H9 (cell line): ENCODE results near the gene SNCA. TPM values are rescaled to one million over a fixed set of nuclear protein-coding genes. Genes with fewer than 3 reads are reported as not detected.

ENCODE experiments used
- DNase-seq: peaks from one replicate; pipeline ENCODE4 v3.0.0-alpha.2; 2017
- H2AFZ ChIP-seq: one replicate; pipeline ENCODE4 v1.6.1; 2013; ENCODE audit warnings: mild to moderate bottlenecking, low read length, control low read depth, moderate library complexity
- H2AK5ac ChIP-seq: 2 replicates; pipeline ENCODE4 v1.6.1; 2013; ENCODE audit warnings: low read length, control low read depth, mixed read lengths; ENCODE audit not compliant: insufficient read length
- H2BK120ac ChIP-seq: one replicate; pipeline ENCODE4 v1.6.1; 2013; ENCODE audit warnings: low read depth, mild to moderate bottlenecking, low read length, control low read depth, inconsistent platforms; ENCODE audit not compliant: poor library complexity, severe bottlenecking
- H2BK12ac ChIP-seq: 2 replicates; pipeline ENCODE4 v1.6.1; 2013; ENCODE audit warnings: low read length, control low read depth, mixed read lengths, low read depth; ENCODE audit not compliant: insufficient read length
- H2BK15ac ChIP-seq: 2 replicates; pipeline ENCODE4 v1.6.1; 2013; ENCODE audit warnings: low read depth, low read length, control low read depth
- H2BK20ac ChIP-seq: one replicate; pipeline ENCODE4 v1.6.1; 2013; ENCODE audit warnings: low read depth, mild to moderate bottlenecking, low read length, control low read depth, inconsistent platforms; ENCODE audit not compliant: poor library complexity, severe bottlenecking
- H2BK5ac ChIP-seq: 2 replicates; pipeline ENCODE4 v1.6.1; 2013; ENCODE audit warnings: low read length, control low read depth, mixed read lengths; ENCODE audit not compliant: insufficient read length
- H3K14ac ChIP-seq: 2 replicates; pipeline ENCODE4 v1.6.1; 2013; ENCODE audit warnings: low read length, control low read depth; ENCODE audit not compliant: insufficient read depth
- H3K18ac ChIP-seq: 2 replicates; pipeline ENCODE4 v1.6.1; 2013; ENCODE audit warnings: low read depth, mild to moderate bottlenecking, mixed read lengths, low read length, control low read depth; ENCODE audit not compliant: insufficient read length
- H3K23ac ChIP-seq: 2 replicates; pipeline ENCODE4 v1.6.1; 2013; ENCODE audit warnings: low read length, control low read depth, mixed read lengths, low read depth; ENCODE audit not compliant: insufficient read length
- H3K23me2 ChIP-seq: 2 replicates; pipeline ENCODE4 v1.6.1; 2013; ENCODE audit warnings: low read depth, mild to moderate bottlenecking, mixed read lengths, low read length, control low read depth; ENCODE audit not compliant: insufficient read length, poor library complexity, severe bottlenecking
- H3K27ac ChIP-seq: 2 replicates; pipeline ENCODE4 v1.5.1; 2013; ENCODE audit warnings: low read length, control low read depth, mixed read lengths, low read depth; ENCODE audit not compliant: insufficient read length
- H3K27me3 ChIP-seq: 2 replicates; pipeline ENCODE4 v1.6.1; 2013; ENCODE audit warnings: low read length, control low read depth, inconsistent platforms; ENCODE audit not compliant: insufficient read depth
- H3K4ac ChIP-seq: 2 replicates; pipeline ENCODE4 v1.6.1; 2013; ENCODE audit warnings: low read depth, mild to moderate bottlenecking, control low read depth, inconsistent platforms, low read length, moderate library complexity
- H3K4me1 ChIP-seq: 2 replicates; pipeline ENCODE4 v1.6.1; 2013; ENCODE audit warnings: low read length, control low read depth, inconsistent platforms; ENCODE audit not compliant: insufficient read depth
- H3K4me2 ChIP-seq: 2 replicates; pipeline ENCODE4 v1.6.1; 2013; ENCODE audit warnings: low read length, control low read depth, mixed read lengths; ENCODE audit not compliant: insufficient read length, insufficient read depth
- H3K56ac ChIP-seq: 2 replicates; pipeline ENCODE4 v1.6.1; 2013; ENCODE audit warnings: low read depth, mild to moderate bottlenecking, mixed read lengths, low read length, control low read depth; ENCODE audit not compliant: insufficient read length
- H3K79me1 ChIP-seq: 2 replicates; pipeline ENCODE4 v1.6.1; 2013; ENCODE audit warnings: low read depth, mild to moderate bottlenecking, moderate library complexity, low read length, control low read depth, inconsistent platforms; ENCODE audit not compliant: insufficient read depth, poor library complexity, severe bottlenecking
- H3K79me2 ChIP-seq: 2 replicates; pipeline ENCODE4 v1.6.1; 2013; ENCODE audit warnings: low read length, control low read depth, inconsistent platforms; ENCODE audit not compliant: insufficient read depth
- H3K9ac ChIP-seq: 2 replicates; pipeline ENCODE4 v1.6.1; 2013; ENCODE audit warnings: low read length, control low read depth, mixed read lengths; ENCODE audit not compliant: insufficient read length; ENCODE audit errors: extremely low read depth
- H3K9me3 ChIP-seq: one replicate; pipeline ENCODE4 v1.6.1; 2013; ENCODE audit warnings: low read depth, low read length, inconsistent platforms; ENCODE audit not compliant: control insufficient read depth
- H3T11ph ChIP-seq: one replicate; pipeline ENCODE4 v1.6.1; 2013; ENCODE audit warnings: mild to moderate bottlenecking, low read length, control low read depth, inconsistent platforms
- H4K20me1 ChIP-seq: one replicate; pipeline ENCODE4 v1.6.1; 2013; ENCODE audit not compliant: control insufficient read depth, insufficient read length, insufficient read depth
- H4K5ac ChIP-seq: 2 replicates; pipeline ENCODE4 v1.6.1; 2013; ENCODE audit warnings: low read depth, mild to moderate bottlenecking, mixed read lengths, low read length, control low read depth; ENCODE audit not compliant: insufficient read length
- H4K8ac ChIP-seq: replicated peaks from 2 replicates; pipeline ENCODE4 v1.6.1; 2013; ENCODE audit warnings: low read length, control low read depth, mixed read lengths, low read depth; ENCODE audit not compliant: insufficient read length
- H4K91ac ChIP-seq: 2 replicates; pipeline ENCODE4 v1.6.1; 2013; ENCODE audit warnings: low read depth, mild to moderate bottlenecking, moderate library complexity, mixed read lengths, low read length, control low read depth; ENCODE audit not compliant: insufficient read length
- H3K27ac Mint-ChIP-seq, 3 experiments: 2 replicates in 2 of 3; 3 replicates in 1 of 3; pipeline ENCODE4 v1.8.0; 2020 to 2021; ENCODE audit warnings: mixed read lengths in 3 of 3, mild to moderate bottlenecking in 1 of 3, moderate library complexity in 1 of 3
- H3K27me3 Mint-ChIP-seq: 2 replicates; pipeline ENCODE4 v1.8.0; 2021; ENCODE audit warnings: low read depth, mild to moderate bottlenecking, moderate library complexity, mixed read lengths
- H3K36me3 Mint-ChIP-seq, 3 experiments: 2 replicates in 2 of 3; 3 replicates in 1 of 3; pipeline ENCODE4 v1.8.0; 2020 to 2021; ENCODE audit warnings: low read depth in 3 of 3, mixed read lengths in 3 of 3; ENCODE audit not compliant: insufficient read depth in 1 of 3
- H3K4me1 Mint-ChIP-seq, 2 experiments: 2 replicates each; pipeline ENCODE4 v1.8.0; 2020; ENCODE audit warnings: mixed read lengths in 2 of 2
- H3K4me3 Mint-ChIP-seq, 2 experiments: 2 replicates in 1 of 2; 3 replicates in 1 of 2; pipeline ENCODE4 v1.8.0; 2020 to 2021; ENCODE audit warnings: mild to moderate bottlenecking in 2 of 2, mixed read lengths in 2 of 2, moderate library complexity in 1 of 2
- H3K9me3 Mint-ChIP-seq, 2 experiments: 2 replicates in 1 of 2; 3 replicates in 1 of 2; pipeline ENCODE4 v1.8.0; 2020; ENCODE audit warnings: mild to moderate bottlenecking in 2 of 2, mixed read lengths in 2 of 2, moderate library complexity in 1 of 2
- WGBS: extraction: QIAGEN DNeasy Blood & Tissue Kit; methylation state at CpG from one replicate; pipeline ENCODE4 v1.1.7; 2013; ENCODE audit warnings: missing lambda C conversion rate, low lambda C conversion rate, mixed read lengths; ENCODE audit not compliant: insufficient read length; ENCODE audit errors: extremely low coverage; 5-methylcytosine and 5-hydroxymethylcytosine counted together
- total RNA-seq: library from RNA; stranded (reverse); gene quantifications from 2 replicates; pipeline ENCODE4 v1.2.1, GENCODE V29; 2021
- TF ChIP-seq, protein P1 (sequence below): fragments of 200-600 bp; sonication (generic); conservative IDR thresholded peaks from 3 replicates; pipeline ENCODE4 v1.8.0; 2021; ENCODE audit warnings: antibody characterized with exemption, mild to moderate bottlenecking

SNCA gene
- total RNA-seq, 1 experiment from 2014 or later = 8.5 TPM

DNA sequence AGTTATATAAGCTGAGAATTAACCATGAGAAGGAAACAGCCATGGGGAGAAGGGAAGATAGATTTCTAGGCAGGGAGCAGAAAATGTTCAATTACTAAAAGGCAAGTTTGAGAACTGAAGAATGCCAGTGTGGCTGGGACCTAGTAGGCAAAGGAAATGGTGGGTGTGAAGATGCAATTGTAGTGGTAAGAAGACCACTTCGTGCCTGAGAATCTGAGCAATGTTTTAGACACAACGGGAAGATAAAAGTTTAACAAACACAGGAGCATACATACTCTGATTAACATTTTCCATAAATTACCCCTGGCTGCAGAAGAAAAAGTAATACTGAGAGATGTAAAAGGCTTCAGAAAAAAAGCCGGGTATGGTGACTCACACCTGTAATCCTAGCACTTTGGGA, 39.6 kb upstream of the SNCA start:
- H3K23ac ChIP-seq = no peak overlapping the region
- no peak overlapping the region for H2BK12ac ChIP-seq
- H4K5ac ChIP-seq = no peak overlapping the region
- no peaks in the 10 kb centered on the region for H3K79me2 ChIP-seq
- Mint-ChIP-seq H3K4me3 (no peak overlapping the region), H3K4me1 (no peaks in the 10 kb centered on the region), H3K27ac (no peak overlapping the region), H3K36me3 (no peaks in the 10 kb centered on the region), H3K9me3 (no peaks in the 10 kb centered on the region), H3K27me3 (no peaks in the 10 kb centered on the region)
- no peak overlapping the region for H2BK120ac ChIP-seq
- H3K9me3 ChIP-seq = no peaks in the 10 kb centered on the region
- H3K27ac ChIP-seq = no peak overlapping the region
- no peak overlapping the region for H3K18ac ChIP-seq
- no peak overlapping the region for H4K8ac ChIP-seq
- TF ChIP-seq, protein P1, sequence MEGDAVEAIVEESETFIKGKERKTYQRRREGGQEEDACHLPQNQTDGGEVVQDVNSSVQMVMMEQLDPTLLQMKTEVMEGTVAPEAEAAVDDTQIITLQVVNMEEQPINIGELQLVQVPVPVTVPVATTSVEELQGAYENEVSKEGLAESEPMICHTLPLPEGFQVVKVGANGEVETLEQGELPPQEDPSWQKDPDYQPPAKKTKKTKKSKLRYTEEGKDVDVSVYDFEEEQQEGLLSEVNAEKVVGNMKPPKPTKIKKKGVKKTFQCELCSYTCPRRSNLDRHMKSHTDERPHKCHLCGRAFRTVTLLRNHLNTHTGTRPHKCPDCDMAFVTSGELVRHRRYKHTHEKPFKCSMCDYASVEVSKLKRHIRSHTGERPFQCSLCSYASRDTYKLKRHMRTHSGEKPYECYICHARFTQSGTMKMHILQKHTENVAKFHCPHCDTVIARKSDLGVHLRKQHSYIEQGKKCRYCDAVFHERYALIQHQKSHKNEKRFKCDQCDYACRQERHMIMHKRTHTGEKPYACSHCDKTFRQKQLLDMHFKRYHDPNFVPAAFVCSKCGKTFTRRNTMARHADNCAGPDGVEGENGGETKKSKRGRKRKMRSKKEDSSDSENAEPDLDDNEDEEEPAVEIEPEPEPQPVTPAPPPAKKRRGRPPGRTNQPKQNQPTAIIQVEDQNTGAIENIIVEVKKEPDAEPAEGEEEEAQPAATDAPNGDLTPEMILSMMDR = no peak
- H4K20me1 ChIP-seq = no peaks in the 10 kb centered on the region
- H2BK5ac ChIP-seq = no peak overlapping the region
- no CpG with 5 or more reads among the region's 3 CpGs for WGBS
- no peak overlapping the region for H3T11ph ChIP-seq
- H2AFZ ChIP-seq = no peak overlapping the region
- no peaks in the 10 kb centered on the region for H3K23me2 ChIP-seq
- no peak overlapping the region for H2BK15ac ChIP-seq
- no peak overlapping the region for H3K4ac ChIP-seq
- H2AK5ac ChIP-seq = no peak overlapping the region
- H4K91ac ChIP-seq = no peak overlapping the region
- H2BK20ac ChIP-seq = no peak overlapping the region
- H3K14ac ChIP-seq = no peak overlapping the region
- H3K27me3 ChIP-seq = no peaks in the 10 kb centered on the region
- H3K9ac ChIP-seq = no peak overlapping the region
- H3K4me2 ChIP-seq = no peak overlapping the region
- H3K56ac ChIP-seq = no peak overlapping the region
- no peaks in the 10 kb centered on the region for H3K4me1 ChIP-seq
- H3K79me1 ChIP-seq = no peaks in the 10 kb centered on the region
- DNase-seq = no peak
